Lower leg skin (tissue), 3 donors: Measurements from ENCODE around the gene RHOH.
"Not testable (repeated sequence)": the region's sequence is repeated elsewhere in the genome, so short reads cannot be mapped to it uniquely, and the experiment has no call there.

ENCODE experiments used
- CTCF ChIP-seq, 3 donors: fragments of 450-650 bp; IDR thresholded peaks; one replicate each; pipeline ENCODE4 v1.5.1; 2016; ENCODE audit warnings: antibody characterized with exemption in 3 of 3, mild to moderate bottlenecking in 3 of 3, moderate library complexity in 2 of 3
- POLR2A ChIP-seq, 2 donors: fragments of 450-650 bp; IDR thresholded peaks; one replicate each; pipeline ENCODE4 v1.6.1; 2016 to 2017; ENCODE audit warnings: antibody characterized with exemption in 2 of 2, mild to moderate bottlenecking in 1 of 2, moderate library complexity in 1 of 2

- not testable (repeated sequence) for TF ChIP-seq CTCF, POLR2A (IDR thresholded peaks at IDR 0.05)
Measured at GRCh38 chr4:40147490-40147889, 49.3 kb upstream of the RHOH start.
